ENCODE data around the gene ABHD2. TPM values are rescaled to one million over a fixed set of nuclear protein-coding genes. Genes with fewer than 3 reads are reported as not detected.
"Not testable (repeated sequence)": the region's sequence is repeated elsewhere in the genome, so short reads cannot be mapped to it uniquely, and the experiment has no call there.

The ABHD2 gene
- total and polyA plus RNA-seq, 2 experiments from 2014 or later = 5.2 to 15.2 TPM

DNA sequence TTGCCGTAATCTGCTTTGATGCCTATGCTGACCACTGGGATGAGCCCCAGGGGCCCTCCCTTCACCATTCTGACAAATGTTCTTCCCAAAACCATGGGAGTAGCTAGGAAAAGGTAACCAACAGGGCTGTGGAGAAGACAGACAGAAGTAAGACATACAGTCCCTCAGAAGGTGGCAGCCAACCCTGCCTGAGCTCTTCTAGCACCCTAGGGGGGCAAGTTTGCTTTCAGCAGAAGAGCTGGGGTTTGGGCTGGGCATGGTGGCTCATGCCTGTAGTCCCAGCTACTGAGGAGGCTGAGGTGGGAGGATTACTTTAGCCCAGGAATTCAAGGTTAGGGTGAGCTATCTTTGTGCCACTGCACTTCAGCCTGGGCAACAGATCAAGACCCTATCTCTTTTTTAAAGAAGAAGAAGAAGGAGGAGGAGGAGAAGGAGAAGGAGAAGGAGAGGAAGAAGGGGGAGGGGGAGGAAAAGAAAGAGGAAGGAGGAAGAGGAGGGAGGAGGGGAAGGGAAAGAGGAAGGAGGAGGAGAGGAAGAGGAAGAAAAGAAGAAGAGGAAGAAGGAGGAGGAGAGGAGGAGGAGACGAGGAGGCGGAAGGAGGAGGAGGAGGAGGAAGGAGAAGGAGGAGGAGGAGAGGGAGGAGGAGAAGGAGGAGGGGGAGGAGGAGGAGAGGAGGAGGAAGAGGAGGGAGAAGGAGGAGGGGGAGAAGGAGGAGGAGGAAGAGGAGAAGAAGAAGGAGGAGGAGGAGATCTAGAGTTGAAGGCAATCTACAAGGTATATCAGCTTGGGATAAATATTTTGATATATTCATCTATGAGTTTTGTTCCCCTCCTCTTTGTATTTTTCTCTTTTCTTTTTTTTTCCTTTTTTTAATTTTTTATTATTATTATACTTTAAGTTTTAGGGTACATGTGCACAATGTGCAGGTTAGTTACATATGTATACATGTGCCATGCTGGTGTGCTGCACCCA, 44.9 kb upstream of the ABHD2 start:
- no peak for TF ChIP-seq EZH2phosphoT487 (IDR thresholded peaks at IDR 0.05; ENCODE audit: unreplicated experiment)
- TF ChIP-seq, protein P1, sequence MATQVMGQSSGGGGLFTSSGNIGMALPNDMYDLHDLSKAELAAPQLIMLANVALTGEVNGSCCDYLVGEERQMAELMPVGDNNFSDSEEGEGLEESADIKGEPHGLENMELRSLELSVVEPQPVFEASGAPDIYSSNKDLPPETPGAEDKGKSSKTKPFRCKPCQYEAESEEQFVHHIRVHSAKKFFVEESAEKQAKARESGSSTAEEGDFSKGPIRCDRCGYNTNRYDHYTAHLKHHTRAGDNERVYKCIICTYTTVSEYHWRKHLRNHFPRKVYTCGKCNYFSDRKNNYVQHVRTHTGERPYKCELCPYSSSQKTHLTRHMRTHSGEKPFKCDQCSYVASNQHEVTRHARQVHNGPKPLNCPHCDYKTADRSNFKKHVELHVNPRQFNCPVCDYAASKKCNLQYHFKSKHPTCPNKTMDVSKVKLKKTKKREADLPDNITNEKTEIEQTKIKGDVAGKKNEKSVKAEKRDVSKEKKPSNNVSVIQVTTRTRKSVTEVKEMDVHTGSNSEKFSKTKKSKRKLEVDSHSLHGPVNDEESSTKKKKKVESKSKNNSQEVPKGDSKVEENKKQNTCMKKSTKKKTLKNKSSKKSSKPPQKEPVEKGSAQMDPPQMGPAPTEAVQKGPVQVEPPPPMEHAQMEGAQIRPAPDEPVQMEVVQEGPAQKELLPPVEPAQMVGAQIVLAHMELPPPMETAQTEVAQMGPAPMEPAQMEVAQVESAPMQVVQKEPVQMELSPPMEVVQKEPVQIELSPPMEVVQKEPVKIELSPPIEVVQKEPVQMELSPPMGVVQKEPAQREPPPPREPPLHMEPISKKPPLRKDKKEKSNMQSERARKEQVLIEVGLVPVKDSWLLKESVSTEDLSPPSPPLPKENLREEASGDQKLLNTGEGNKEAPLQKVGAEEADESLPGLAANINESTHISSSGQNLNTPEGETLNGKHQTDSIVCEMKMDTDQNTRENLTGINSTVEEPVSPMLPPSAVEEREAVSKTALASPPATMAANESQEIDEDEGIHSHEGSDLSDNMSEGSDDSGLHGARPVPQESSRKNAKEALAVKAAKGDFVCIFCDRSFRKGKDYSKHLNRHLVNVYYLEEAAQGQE (IDR thresholded peaks at IDR 0.05; ENCODE audit: unreplicated experiment) = no peak
- peaks cover 4% of the 10 kb centered on the region for H3K27me3 Mint-ChIP-seq (ENCODE audit: insufficient read depth, low read depth, poor library complexity)
- Histone ChIP-seq H3F3A (replicated peaks; ENCODE audit: low read depth) (no peaks in the 10 kb centered on the region), H3K4me3 (no peak overlapping the region), H3K27ac (ENCODE audit: low read depth) (no peak overlapping the region), H3K27me3 (ENCODE audit: insufficient read depth) (no peaks in the 10 kb centered on the region), H3K4me2 (no peak overlapping the region), H3K36me3 (ENCODE audit: insufficient read depth) (no peaks in the 10 kb centered on the region), H4K20me1 (replicated peaks; ENCODE audit: insufficient read depth) (no peaks in the 10 kb centered on the region), H3K9me2 (ENCODE audit: insufficient read depth) (no peaks in the 10 kb centered on the region), H3K4me1 (ENCODE audit: insufficient read depth) (no peaks in the 10 kb centered on the region), H3K79me2 (replicated peaks; ENCODE audit: insufficient read depth) (no peaks in the 10 kb centered on the region), H2AFZ (no peak overlapping the region)
- ATAC-seq (no peak), DNase-seq (ENCODE audit: low spot score) (no peak)
- H3K36me3 Mint-ChIP-seq (ENCODE audit: low read depth) = peaks cover 4% of the 10 kb centered on the region; the same call in 2 of the 3 replicates
- H3K4me3 Mint-ChIP-seq = no peak overlapping the region
- peaks cover 3% of the 10 kb centered on the region; the same call in 1 of the 3 replicates for H3K4me1 Mint-ChIP-seq
- no peak overlapping the region for H3K27ac Mint-ChIP-seq
- peaks cover 7% of the 10 kb centered on the region; the same call in 1 of the 3 replicates for H3K9me3 Mint-ChIP-seq

DNA sequence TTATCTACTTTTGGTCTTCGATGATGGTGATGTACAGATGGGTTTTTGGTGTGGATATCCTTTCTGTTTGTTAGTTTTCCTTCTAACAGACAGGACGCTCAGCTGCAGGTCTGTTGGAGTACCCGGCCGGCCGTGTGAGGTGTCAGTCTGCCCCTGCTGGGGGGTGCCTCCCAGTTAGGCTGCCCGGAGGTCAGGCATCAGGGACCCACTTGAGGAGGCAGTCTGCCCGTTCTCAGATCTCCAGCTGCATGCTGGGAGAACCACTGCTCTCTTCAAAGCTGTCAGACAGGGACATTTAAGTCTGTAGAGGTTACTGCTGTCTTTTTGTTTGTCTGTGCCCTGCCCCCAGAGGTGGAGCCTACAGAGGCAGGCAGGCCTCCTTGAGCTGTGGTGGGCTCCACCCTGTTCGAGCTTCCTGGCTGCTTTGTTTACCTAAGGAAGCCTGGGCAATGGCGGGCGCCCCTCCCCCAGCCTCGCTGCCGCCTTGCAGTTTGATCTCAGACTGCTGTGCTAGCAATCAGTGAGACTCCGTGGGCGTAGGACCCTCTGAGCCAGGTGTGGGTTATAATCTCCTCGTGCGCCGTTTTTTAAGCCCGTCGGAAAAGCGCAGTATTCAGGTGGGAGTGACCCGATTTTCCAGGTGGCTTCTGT, 39.1 kb upstream of the ABHD2 start:
- not testable (repeated sequence) for H3K4me1 ChIP-seq (ENCODE audit: insufficient read depth); H3K4me3 Mint-ChIP-seq; H3K79me2 ChIP-seq (replicated peaks; ENCODE audit: insufficient read depth); H3K36me3 ChIP-seq (ENCODE audit: insufficient read depth); H4K20me1 ChIP-seq (replicated peaks; ENCODE audit: insufficient read depth); ATAC-seq; H3K27me3 ChIP-seq (ENCODE audit: insufficient read depth); H3K4me3 ChIP-seq; H3K27ac ChIP-seq (ENCODE audit: low read depth); H3F3A ChIP-seq (replicated peaks; ENCODE audit: low read depth); DNase-seq (ENCODE audit: low spot score); H3K27me3 Mint-ChIP-seq (ENCODE audit: insufficient read depth, low read depth, poor library complexity); H2AFZ ChIP-seq
- peaks cover 20% of the 10 kb centered on the region for H3K9me3 Mint-ChIP-seq
- H3K4me1 Mint-ChIP-seq = peaks cover 17% of the 10 kb centered on the region
- H3K27ac Mint-ChIP-seq = peak overlapping the region; percentile 57; the same call in 1 of the 2 replicates
- Histone ChIP-seq H3K4me2 (peak overlapping the region; percentile 51; the same call in 1 of the 2 replicates), H3K9me2 (ENCODE audit: insufficient read depth) (peaks cover 11% of the 10 kb centered on the region)
- H3K36me3 Mint-ChIP-seq (ENCODE audit: low read depth) = peaks cover 18% of the 10 kb centered on the region

DNA sequence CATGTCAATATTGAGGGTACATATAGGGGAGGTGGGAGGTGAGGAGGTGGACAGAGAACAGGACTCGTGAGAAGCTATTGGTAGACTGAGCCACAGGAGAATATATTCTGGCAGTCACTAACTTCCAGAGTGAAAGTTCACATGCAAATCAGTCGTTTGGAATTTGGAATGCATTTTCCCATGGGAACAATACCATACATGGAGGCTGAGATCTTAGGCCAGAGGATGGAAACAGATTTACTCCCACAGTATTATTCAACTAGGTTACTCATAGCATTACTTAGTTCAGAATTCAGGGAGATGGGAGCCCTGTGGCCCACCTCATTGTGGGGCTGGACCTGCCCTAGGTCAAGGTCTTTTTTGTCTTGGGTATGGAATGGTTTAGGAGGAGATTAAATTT, 36.4 kb upstream of the ABHD2 start:
- no peak overlapping the region for H3K4me3 ChIP-seq
- peaks cover 10% of the 10 kb centered on the region for H3K27me3 Mint-ChIP-seq (ENCODE audit: insufficient read depth, low read depth, poor library complexity)
- H3K4me2 ChIP-seq = no peak overlapping the region
- H3K79me2 ChIP-seq (replicated peaks; ENCODE audit: insufficient read depth) = no peaks in the 10 kb centered on the region
- H3K36me3 ChIP-seq (ENCODE audit: insufficient read depth) = no peaks in the 10 kb centered on the region
- DNase-seq (ENCODE audit: low spot score) (peak; percentile 10), ATAC-seq (no peak)
- H3F3A ChIP-seq (replicated peaks; ENCODE audit: low read depth) = no peaks in the 10 kb centered on the region
- H3K36me3 Mint-ChIP-seq (ENCODE audit: low read depth) = peaks cover 18% of the 10 kb centered on the region
- H3K9me2 ChIP-seq (ENCODE audit: insufficient read depth) = peaks cover 11% of the 10 kb centered on the region
- peaks cover 6% of the 10 kb centered on the region; the same call in 1 of the 2 replicates for H3K4me1 ChIP-seq (ENCODE audit: insufficient read depth)
- H3K27me3 ChIP-seq (ENCODE audit: insufficient read depth) = no peaks in the 10 kb centered on the region
- no peak overlapping the region for H2AFZ ChIP-seq
- no peak overlapping the region for H3K27ac ChIP-seq (ENCODE audit: low read depth)
- H3K4me3 Mint-ChIP-seq = no peak overlapping the region
- no peaks in the 10 kb centered on the region for H4K20me1 ChIP-seq (replicated peaks; ENCODE audit: insufficient read depth)
- no peak overlapping the region for H3K27ac Mint-ChIP-seq
- peaks cover 17% of the 10 kb centered on the region for H3K9me3 Mint-ChIP-seq
- peaks cover 17% of the 10 kb centered on the region for H3K4me1 Mint-ChIP-seq
- TF ChIP-seq, protein P2, sequence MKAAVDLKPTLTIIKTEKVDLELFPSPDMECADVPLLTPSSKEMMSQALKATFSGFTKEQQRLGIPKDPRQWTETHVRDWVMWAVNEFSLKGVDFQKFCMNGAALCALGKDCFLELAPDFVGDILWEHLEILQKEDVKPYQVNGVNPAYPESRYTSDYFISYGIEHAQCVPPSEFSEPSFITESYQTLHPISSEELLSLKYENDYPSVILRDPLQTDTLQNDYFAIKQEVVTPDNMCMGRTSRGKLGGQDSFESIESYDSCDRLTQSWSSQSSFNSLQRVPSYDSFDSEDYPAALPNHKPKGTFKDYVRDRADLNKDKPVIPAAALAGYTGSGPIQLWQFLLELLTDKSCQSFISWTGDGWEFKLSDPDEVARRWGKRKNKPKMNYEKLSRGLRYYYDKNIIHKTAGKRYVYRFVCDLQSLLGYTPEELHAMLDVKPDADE (IDR thresholded peaks at IDR 0.05) = no peak
- no peak for TF ChIP-seq JUNB (IDR thresholded peaks at IDR 0.05; ENCODE audit: unreplicated experiment)
- no peak for TF ChIP-seq EZH2 (IDR thresholded peaks at IDR 0.05; ENCODE audit: low read depth, unreplicated experiment)

All from GM23338 (cell line).